ENCODE measurements around the gene PCSK7. TPM values are rescaled to one million over a fixed set of nuclear protein-coding genes. Genes with fewer than 3 reads are reported as not detected.

The PCSK7 gene
- total and polyA plus RNA-seq, 2 of the 8 experiments (the other 6 are each of a cell fraction or from before 2014, with no cell fraction given) = 23.4 to 38.5 TPM

- Histone ChIP-seq H3K79me1 (ENCODE audit: low read depth, low read length) (peaks cover 12% of the 10 kb centered on the region), H2BK120ac (replicated peaks; ENCODE audit: low read depth, low read length) (no peak overlapping the region), H2AFZ (ENCODE audit: low read length) (no peak overlapping the region), H3K18ac (ENCODE audit: extremely low read depth, low read length) (no peak overlapping the region), H3K4ac (replicated peaks; ENCODE audit: insufficient read length, low read depth, low read length) (no peak overlapping the region), H3K4me2 (ENCODE audit: insufficient read depth in 1 of 2, low read depth in 2 of 2, low read length in 2 of 2) (no peak overlapping the region), H3K23ac (ENCODE audit: insufficient read length) (no peak overlapping the region), H3K4me3 (ENCODE audit: extremely low read depth in 1 of 4, insufficient read depth in 2 of 4, low read depth in 3 of 4, low read length in 4 of 4) (no peak overlapping the region), H3K27ac (ENCODE audit: low read depth, low read length) (no peak overlapping the region), H4K20me1 (replicated peaks in 1 of 2; ENCODE audit: control insufficient read depth in 1 of 2, insufficient read depth in 2 of 2, low read length in 2 of 2) (peaks cover 10 to 11% of the 10 kb centered on the region in 2 experiments), H3K9ac (replicated peaks in 1 of 4; ENCODE audit: extremely low read depth in 1 of 4, low read depth in 3 of 4, low read length in 3 of 4) (no peak overlapping the region), H4K91ac (replicated peaks; ENCODE audit: insufficient read length, low read length) (no peak overlapping the region), H3K4me1 (replicated peaks in 1 of 4; ENCODE audit: control insufficient read depth in 3 of 4, insufficient read depth in 4 of 4, low read length in 3 of 4) (no peaks in the 10 kb centered on the region), H2BK15ac (ENCODE audit: low read length) (no peak overlapping the region), H3K14ac (ENCODE audit: insufficient read length) (no peak overlapping the region), H3K56ac (replicated peaks; ENCODE audit: insufficient read length, low read depth, low read length) (no peak overlapping the region), H3K79me2 (ENCODE audit: control insufficient read depth in 1 of 2, insufficient read depth in 2 of 2, low read length in 2 of 2) (peaks cover 12 to 86% of the 10 kb centered on the region in 2 experiments), H4K8ac (ENCODE audit: extremely low read depth, insufficient read depth, low read length) (no peak overlapping the region), H2BK12ac (ENCODE audit: low read depth, low read length) (no peak overlapping the region), H2BK20ac (ENCODE audit: low read length) (no peak overlapping the region), H4K5ac (ENCODE audit: insufficient read length, low read depth, low read length) (no peak overlapping the region), H3K36me3 (ENCODE audit: control insufficient read depth in 2 of 4, insufficient read depth in 4 of 4, low read length in 3 of 4) (peaks cover 6 to 66% (median 18%) of the 10 kb centered on the region in 4 experiments; a peak in 7 of 8 replicates), H3K23me2 (ENCODE audit: low read depth, low read length) (no peaks in the 10 kb centered on the region), H3K9me3 (ENCODE audit: insufficient read depth in 2 of 2, low read depth in 1 of 2, low read length in 1 of 2) (no peaks in the 10 kb centered on the region), H2BK5ac (ENCODE audit: low read depth, low read length) (no peak overlapping the region), H2AK5ac (ENCODE audit: low read depth, low read length) (no peak overlapping the region), H3K27me3 (replicated peaks in 1 of 4; ENCODE audit: control insufficient read depth in 3 of 4, extremely low read depth in 1 of 4, insufficient read depth in 3 of 4, low read length in 3 of 4) (no peaks in the 10 kb centered on the region)
- 93% methylated on average over 2 of the region's 2 CpGs; no CpG with 5 or more reads in 1 of the 2 experiments for WGBS, 2 experiments (ENCODE audit: extremely low coverage in 1 of 2, insufficient coverage in 1 of 2, insufficient read length in 1 of 2, insufficient replicate concordance in 2 of 2, low coverage in 1 of 2, low lambda C conversion rate in 2 of 2, missing lambda C conversion rate in 1 of 2)
- ChIA-PET POLR2A (ENCODE audit: partially characterized antibody) (interaction anchor here (1.3 to 5.4 kb wide), 5 partner anchors 9 to 16 kb away, joined by 4 to 30 read pairs (median 15); partner anchors contain the start of gene PAFAH1B2), CTCF (ENCODE audit: partially characterized antibody) (interaction anchor here (0.6 to 1.7 kb wide), 5 partner anchors 12 to 23 kb away, joined by 3 to 8 read pairs (median 5); no protein-coding TSS in a partner anchor)
- no peak for DNase-seq (ENCODE audit: low read depth in 1 of 2, low spot score in 2 of 2)
- no peak for FAIRE-seq
- TF ChIP-seq EP300 (IDR thresholded peaks at IDR 0.05; ENCODE audit: borderline replicate concordance in 1 of 2, low read depth in 2 of 2, low read length in 2 of 2) (no peak), RFX5 (IDR thresholded peaks at IDR 0.05; ENCODE audit: borderline replicate concordance, low read depth, low read length) (no peak), CEBPB (IDR thresholded peaks at IDR 0.05; ENCODE audit: low read depth, low read length) (no peak), ASH2L (IDR thresholded peaks at IDR 0.05; ENCODE audit: low read length) (no peak), SIRT6 (IDR thresholded peaks at IDR 0.05; ENCODE audit: low read length) (no peak)
Observed at GRCh38 chr11:117157507-117157906, 74.4 kb downstream of the PCSK7 start.

All from H1 (cell line).